Smooth muscle cell (in vitro differentiated cells): ENCODE measurements around the gene CSNK1G1. TPM values are rescaled to one million over a fixed set of nuclear protein-coding genes. Genes with fewer than 3 reads are reported as not detected.

Experiments
- DNase-seq: peaks from one replicate; lab custom pipeline; 2025; ENCODE audit not compliant: unreplicated experiment; lab: John Stamatoyannopoulos, UW
- H2AFZ ChIP-seq: fragments of 200-600 bp; sonication (generic); 2 replicates; pipeline ENCODE4 v1.6.0; 2016; ENCODE audit warnings: antibody characterized with exemption, low read depth, mild to moderate bottlenecking
- H3F3A ChIP-seq: fragments of 200-600 bp; sonication (generic); 2 replicates; pipeline ENCODE4 v1.6.0; 2017; ENCODE audit warnings: antibody characterized with exemption, low read depth
- H3K27ac ChIP-seq: fragments of 200-600 bp; sonication (generic); 2 replicates; pipeline ENCODE4 v1.5.1; 2016; ENCODE audit warnings: low read depth, mild to moderate bottlenecking
- H3K27me3 ChIP-seq: fragments of 200-600 bp; sonication (generic); 2 replicates; pipeline ENCODE4 v1.6.1; 2016; ENCODE audit warnings: low read depth, mild to moderate bottlenecking
- H3K36me3 ChIP-seq: fragments of 200-600 bp; sonication (generic); 2 replicates; pipeline ENCODE4 v1.5.1; 2016; ENCODE audit warnings: low read depth
- H3K4me1 ChIP-seq: fragments of 200-600 bp; sonication (generic); 2 replicates; pipeline ENCODE4 v1.5.1; 2016; ENCODE audit warnings: low read depth
- H3K4me2 ChIP-seq: fragments of 200-600 bp; sonication (generic); 2 replicates; pipeline ENCODE4 v1.6.0; 2016; ENCODE audit warnings: mild to moderate bottlenecking
- H3K4me3 ChIP-seq: fragments of 200-600 bp; sonication (generic); 2 replicates; pipeline ENCODE4 v1.5.1; 2016; ENCODE audit warnings: mild to moderate bottlenecking
- H3K79me2 ChIP-seq: fragments of 200-600 bp; sonication (generic); 2 replicates; pipeline ENCODE4 v1.6.0; 2016; ENCODE audit warnings: low read depth, mild to moderate bottlenecking
- H3K9ac ChIP-seq: fragments of 200-600 bp; sonication (generic); 2 replicates; pipeline ENCODE4 v1.6.0; 2016; ENCODE audit warnings: low read depth
- H3K9me3 ChIP-seq: fragments of 200-600 bp; sonication (generic); replicated peaks from 2 replicates; pipeline ENCODE4 v1.5.1; 2016; ENCODE audit warnings: low read depth
- H4K20me1 ChIP-seq: fragments of 200-600 bp; sonication (generic); 2 replicates; pipeline ENCODE4 v1.6.0; 2016; ENCODE audit warnings: low read depth
- WGBS: methylation state at CpG from one replicate; pipeline ENCODE4 v1.1.7; 2016; ENCODE audit warnings: low lambda C conversion rate; 5-methylcytosine and 5-hydroxymethylcytosine counted together
- polyA plus RNA-seq: library from polyadenylated mRNA; unstranded; fragments of >200 nt; fragmentation: Nextera tagmentation; extraction: Ambion mirVana; gene quantifications from 2 replicates; pipeline ENCODE4 v1.2.1, GENCODE V29; 2016
- total RNA-seq: library from RNA; depleted of rRNA; stranded (reverse); fragments of >200 nt; gene quantifications from 2 replicates; pipeline ENCODE4 v1.2.3, GENCODE V29; 2014
- TF ChIP-seq, protein P1 (sequence below): fragments of 200-600 bp; sonication (generic); IDR thresholded peaks from 2 replicates; pipeline ENCODE4 v1.5.1; 2017; ENCODE audit warnings: borderline replicate concordance, mild to moderate bottlenecking, antibody characterized with exemption; ENCODE audit not compliant: insufficient read depth, poor library complexity, severe bottlenecking

Gene CSNK1G1
- total and polyA plus RNA-seq, 2 experiments from 2014 or later: 12.8 to 23.2 TPM

GRCh38 chr15:64249883-64250575 lies 105.9 kb downstream of the CSNK1G1 start:
- Histone ChIP-seq H3K9ac (peak overlapping the region; percentile 46), H3K4me2 (no peak overlapping the region), H3K27me3 (no peaks in the 10 kb centered on the region), H3F3A (peaks cover 20% of the 10 kb centered on the region), H3K9me3 (no peaks in the 10 kb centered on the region), H3K4me3 (no peak overlapping the region), H3K36me3 (no peaks in the 10 kb centered on the region), H2AFZ (no peak overlapping the region), H3K4me1 (peaks cover 9% of the 10 kb centered on the region), H4K20me1 (peaks cover 15% of the 10 kb centered on the region), H3K79me2 (peaks cover 30% of the 10 kb centered on the region), H3K27ac (peak overlapping the region; percentile 99)
- no peak for DNase-seq
- TF ChIP-seq, protein P1, sequence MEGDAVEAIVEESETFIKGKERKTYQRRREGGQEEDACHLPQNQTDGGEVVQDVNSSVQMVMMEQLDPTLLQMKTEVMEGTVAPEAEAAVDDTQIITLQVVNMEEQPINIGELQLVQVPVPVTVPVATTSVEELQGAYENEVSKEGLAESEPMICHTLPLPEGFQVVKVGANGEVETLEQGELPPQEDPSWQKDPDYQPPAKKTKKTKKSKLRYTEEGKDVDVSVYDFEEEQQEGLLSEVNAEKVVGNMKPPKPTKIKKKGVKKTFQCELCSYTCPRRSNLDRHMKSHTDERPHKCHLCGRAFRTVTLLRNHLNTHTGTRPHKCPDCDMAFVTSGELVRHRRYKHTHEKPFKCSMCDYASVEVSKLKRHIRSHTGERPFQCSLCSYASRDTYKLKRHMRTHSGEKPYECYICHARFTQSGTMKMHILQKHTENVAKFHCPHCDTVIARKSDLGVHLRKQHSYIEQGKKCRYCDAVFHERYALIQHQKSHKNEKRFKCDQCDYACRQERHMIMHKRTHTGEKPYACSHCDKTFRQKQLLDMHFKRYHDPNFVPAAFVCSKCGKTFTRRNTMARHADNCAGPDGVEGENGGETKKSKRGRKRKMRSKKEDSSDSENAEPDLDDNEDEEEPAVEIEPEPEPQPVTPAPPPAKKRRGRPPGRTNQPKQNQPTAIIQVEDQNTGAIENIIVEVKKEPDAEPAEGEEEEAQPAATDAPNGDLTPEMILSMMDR: no peak

DNA sequence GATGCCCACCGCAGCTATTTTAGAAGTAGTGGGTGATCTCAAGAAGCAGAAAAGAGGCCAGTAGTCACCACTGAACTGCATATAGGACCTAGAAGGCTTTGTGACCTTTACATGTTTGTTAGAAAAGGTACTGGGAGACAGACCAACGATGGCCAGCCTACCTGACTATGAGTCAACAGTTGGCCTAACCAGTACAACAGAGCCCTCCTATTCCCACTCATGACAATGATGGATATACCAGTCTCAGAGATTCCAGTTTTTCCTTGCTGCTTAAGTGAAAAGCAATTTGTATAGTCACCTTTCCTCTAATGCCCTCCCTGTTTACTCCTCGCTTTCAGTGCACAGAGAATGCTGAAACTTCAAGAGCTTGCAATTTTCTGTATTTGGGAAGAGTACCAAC lies 106.6 kb downstream of the CSNK1G1 start:
- Histone ChIP-seq H2AFZ (no peak overlapping the region), H3K79me2 (peaks cover 32% of the 10 kb centered on the region), H3K27ac (peak overlapping the region; percentile 99), H3K9me3 (no peaks in the 10 kb centered on the region), H3K4me3 (no peak overlapping the region), H3K4me1 (peaks cover 9% of the 10 kb centered on the region), H3K27me3 (no peaks in the 10 kb centered on the region), H3K4me2 (no peak overlapping the region), H3F3A (peaks cover 20% of the 10 kb centered on the region), H4K20me1 (peaks cover 15% of the 10 kb centered on the region), H3K9ac (peak overlapping the region; percentile 82), H3K36me3 (no peaks in the 10 kb centered on the region)
- TF ChIP-seq, protein P1: no peak
- 78% methylated on average over 3 of the region's 3 CpGs for WGBS
- no peak for DNase-seq

GRCh38 chr15:64247906-64248541 lies 107.9 kb downstream of the CSNK1G1 start:
- Histone ChIP-seq H3K9ac (peak overlapping the region; percentile 93), H2AFZ (no peak overlapping the region), H3K36me3 (no peaks in the 10 kb centered on the region), H4K20me1 (peaks cover 13% of the 10 kb centered on the region), H3F3A (peaks cover 20% of the 10 kb centered on the region), H3K27me3 (no peaks in the 10 kb centered on the region), H3K27ac (peak overlapping the region; percentile 99), H3K4me1 (peaks cover 9% of the 10 kb centered on the region), H3K4me3 (no peak overlapping the region), H3K9me3 (no peaks in the 10 kb centered on the region), H3K4me2 (peak overlapping the region; percentile 67), H3K79me2 (peaks cover 33% of the 10 kb centered on the region)
- DNase-seq: no peak
- WGBS: 7% methylated on average over 2 of the region's 2 CpGs
- TF ChIP-seq, protein P1: no peak
